Measurements from ENCODE around the gene INKA2.

INKA2 gene

DNA sequence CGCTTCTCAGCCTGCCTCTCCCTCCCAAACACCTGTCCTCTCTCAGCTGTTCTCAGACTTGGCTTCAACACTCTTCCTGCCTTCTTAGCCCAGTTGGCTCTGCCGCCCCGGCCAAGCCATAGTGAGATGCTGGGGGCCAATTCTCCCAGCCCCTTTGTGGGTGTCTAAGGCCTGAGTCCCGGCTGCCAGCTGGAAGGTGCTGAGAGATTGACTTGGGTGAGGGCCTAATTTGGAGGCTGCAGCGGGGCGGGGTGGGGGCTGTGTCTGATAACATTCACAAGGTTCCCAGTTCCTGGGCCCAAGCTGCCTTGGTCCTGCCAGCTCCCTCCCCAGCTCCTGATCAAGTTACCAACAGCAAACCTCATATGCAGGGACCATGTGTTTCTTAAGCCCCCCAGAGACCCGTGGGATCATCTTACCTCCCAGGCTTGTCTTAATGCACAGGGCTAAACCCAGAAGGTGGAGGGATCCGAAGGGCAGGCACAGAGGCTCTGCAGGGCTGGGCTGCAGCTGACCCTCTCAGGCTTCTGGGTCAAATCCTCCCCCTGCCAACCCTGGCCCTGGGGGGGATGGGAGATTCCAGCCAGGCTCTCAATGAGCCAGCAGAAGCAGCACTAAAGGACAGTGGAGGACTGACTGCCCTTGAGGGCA lies 9.8 kb downstream of the INKA2 start:
- Histone ChIP-seq H3K36me3 (no peaks in the 10 kb centered on the region), H3K4me1 (no peaks in the 10 kb centered on the region), H3K4me3 (ENCODE audit: low read depth, low read length) (no peak overlapping the region), H3K27me3 (no peaks in the 10 kb centered on the region), H3K9me3 (no peaks in the 10 kb centered on the region)
- TF ChIP-seq, protein P1, sequence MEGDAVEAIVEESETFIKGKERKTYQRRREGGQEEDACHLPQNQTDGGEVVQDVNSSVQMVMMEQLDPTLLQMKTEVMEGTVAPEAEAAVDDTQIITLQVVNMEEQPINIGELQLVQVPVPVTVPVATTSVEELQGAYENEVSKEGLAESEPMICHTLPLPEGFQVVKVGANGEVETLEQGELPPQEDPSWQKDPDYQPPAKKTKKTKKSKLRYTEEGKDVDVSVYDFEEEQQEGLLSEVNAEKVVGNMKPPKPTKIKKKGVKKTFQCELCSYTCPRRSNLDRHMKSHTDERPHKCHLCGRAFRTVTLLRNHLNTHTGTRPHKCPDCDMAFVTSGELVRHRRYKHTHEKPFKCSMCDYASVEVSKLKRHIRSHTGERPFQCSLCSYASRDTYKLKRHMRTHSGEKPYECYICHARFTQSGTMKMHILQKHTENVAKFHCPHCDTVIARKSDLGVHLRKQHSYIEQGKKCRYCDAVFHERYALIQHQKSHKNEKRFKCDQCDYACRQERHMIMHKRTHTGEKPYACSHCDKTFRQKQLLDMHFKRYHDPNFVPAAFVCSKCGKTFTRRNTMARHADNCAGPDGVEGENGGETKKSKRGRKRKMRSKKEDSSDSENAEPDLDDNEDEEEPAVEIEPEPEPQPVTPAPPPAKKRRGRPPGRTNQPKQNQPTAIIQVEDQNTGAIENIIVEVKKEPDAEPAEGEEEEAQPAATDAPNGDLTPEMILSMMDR (IDR thresholded peaks at IDR 0.05; ENCODE audit: low read depth, low read length), result no peak
- no peak for DNase-seq

DNA sequence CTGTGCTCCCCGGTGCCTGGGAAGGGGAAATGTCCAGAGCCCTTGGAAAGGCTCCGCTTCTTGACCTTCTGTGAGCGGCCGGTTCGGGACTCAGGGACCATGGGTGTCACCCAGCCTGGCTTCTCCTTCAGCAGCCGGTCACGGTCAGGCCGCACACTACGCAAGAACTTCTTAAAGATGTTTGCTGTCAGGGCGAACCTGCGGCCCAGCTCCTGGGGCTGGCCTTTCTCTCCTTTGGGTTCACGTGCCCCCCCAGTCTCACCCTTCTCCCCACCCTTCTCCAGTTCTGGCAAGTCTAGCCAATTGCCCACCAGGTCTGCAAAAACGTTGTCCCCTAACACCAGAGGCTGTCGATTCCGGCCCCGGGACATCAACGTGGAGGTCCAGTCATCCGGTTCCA lies 12.1 kb downstream of the INKA2 start:
- no peak overlapping the region for H3K4me3 ChIP-seq (ENCODE audit: low read depth, low read length)
- no peaks in the 10 kb centered on the region for H3K4me1 ChIP-seq
- no peaks in the 10 kb centered on the region for H3K36me3 ChIP-seq
- H3K27me3 ChIP-seq, result no peaks in the 10 kb centered on the region
- TF ChIP-seq, protein P1 (IDR thresholded peaks at IDR 0.05; ENCODE audit: low read depth, low read length), result no peak
- DNase-seq, result no peak
- no peaks in the 10 kb centered on the region for H3K9me3 ChIP-seq

DNA sequence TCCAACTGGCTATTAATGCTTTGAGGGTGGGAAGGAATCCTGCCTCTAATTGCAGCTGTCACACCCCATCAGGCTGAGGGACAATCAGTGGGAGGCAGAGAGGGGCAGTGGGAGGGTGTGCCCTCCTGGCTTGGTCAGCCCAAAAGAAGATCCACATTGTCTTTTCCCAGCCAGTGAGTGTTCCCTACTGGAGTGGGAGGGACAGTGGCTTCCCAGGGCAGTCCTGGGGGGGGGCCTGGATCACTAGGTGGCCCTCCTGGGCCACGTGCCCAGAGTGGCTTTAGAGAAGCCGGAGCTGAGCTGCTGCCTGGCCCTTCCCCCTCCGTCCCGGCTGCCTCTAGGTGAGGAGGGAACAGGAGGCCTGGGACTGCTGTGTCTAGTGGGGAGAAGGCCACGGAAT lies 14.0 kb downstream of the INKA2 start:
- Histone ChIP-seq H3K36me3 (no peaks in the 10 kb centered on the region), H3K4me1 (no peaks in the 10 kb centered on the region), H3K4me3 (ENCODE audit: low read depth, low read length) (no peak overlapping the region), H3K27me3 (no peaks in the 10 kb centered on the region), H3K9me3 (no peaks in the 10 kb centered on the region)
- DNase-seq, result no peak
- TF ChIP-seq, protein P1 (IDR thresholded peaks at IDR 0.05; ENCODE audit: low read depth, low read length), result no peak

DNA sequence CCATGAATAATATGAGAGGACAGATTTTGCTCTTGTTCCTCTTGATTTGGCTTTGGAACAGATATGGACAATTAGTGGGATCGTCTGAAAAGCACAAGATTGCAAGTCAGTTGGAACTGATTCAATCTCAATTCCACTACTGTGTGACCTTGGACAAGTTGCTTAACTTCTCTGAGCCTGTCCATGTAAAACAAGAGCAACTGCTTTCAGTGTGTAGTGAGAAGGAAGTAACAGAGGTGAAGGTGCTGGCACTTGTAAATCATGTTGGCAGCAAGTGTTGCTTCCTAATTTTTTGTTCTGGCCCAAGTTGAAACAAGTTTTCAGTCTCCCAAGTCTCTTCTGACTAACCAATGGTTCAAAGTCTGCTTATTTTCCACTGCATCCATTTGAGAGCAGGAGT lies 15.3 kb downstream of the INKA2 start:
- no peaks in the 10 kb centered on the region for H3K9me3 ChIP-seq
- no peak for DNase-seq
- no peaks in the 10 kb centered on the region for H3K36me3 ChIP-seq
- no peak overlapping the region for H3K4me3 ChIP-seq (ENCODE audit: low read depth, low read length)
- TF ChIP-seq, protein P1 (IDR thresholded peaks at IDR 0.05; ENCODE audit: low read depth, low read length), result no peak
- H3K4me1 ChIP-seq, result no peaks in the 10 kb centered on the region
- H3K27me3 ChIP-seq, result no peaks in the 10 kb centered on the region

DNA sequence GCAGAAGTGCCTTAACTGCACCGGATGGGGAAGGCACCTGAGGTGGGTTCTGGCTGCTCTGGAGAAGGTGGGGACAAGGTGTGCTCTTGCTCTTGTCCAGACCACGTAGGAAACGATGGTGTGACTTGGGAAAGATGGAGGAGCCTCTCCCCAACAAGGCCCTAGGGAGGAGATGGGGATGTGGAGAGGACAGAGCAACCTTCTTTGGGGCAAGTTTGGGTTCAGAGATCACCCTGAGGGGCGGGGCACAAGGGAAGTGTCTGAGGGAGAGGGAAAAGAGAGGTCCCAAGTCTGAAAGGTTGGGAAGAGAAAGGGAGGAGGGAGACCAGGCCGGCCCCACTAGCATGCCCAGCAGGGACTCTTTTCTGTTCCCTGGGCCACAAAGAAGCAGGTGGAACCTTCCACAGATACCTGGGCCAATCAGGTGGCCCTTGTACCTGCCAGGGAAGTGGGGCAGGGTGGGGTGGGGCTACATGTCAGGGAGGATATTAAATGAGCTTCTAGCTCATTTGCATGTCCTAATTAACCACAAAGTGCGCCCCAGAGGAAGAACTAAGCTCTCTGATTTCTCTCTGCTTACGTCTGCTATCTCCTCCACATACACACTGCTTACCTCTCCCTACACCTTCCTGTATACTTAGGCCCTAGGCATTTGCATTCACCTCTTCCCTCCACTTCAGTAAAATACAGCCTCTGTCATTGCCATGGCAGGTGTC lies 15.9 kb downstream of the INKA2 start:
- no peaks in the 10 kb centered on the region for H3K27me3 ChIP-seq
- no peak for DNase-seq
- no peaks in the 10 kb centered on the region for H3K36me3 ChIP-seq
- TF ChIP-seq, protein P1 (IDR thresholded peaks at IDR 0.05; ENCODE audit: low read depth, low read length), result no peak
- no peaks in the 10 kb centered on the region for H3K4me1 ChIP-seq
- H3K4me3 ChIP-seq (ENCODE audit: low read depth, low read length), result no peak overlapping the region
- H3K9me3 ChIP-seq, result no peaks in the 10 kb centered on the region

Measured in BE2C (cell line).